T-helper 1 cell treated with Interleukin-12 subunit alpha and Interleukin-12 subunit beta and Interleukin-4 antibody, amounts not matched to agents 30 ng/mL and 1 ng/mL, for 36 hours (primary cell): Measurements from ENCODE around the gene ANTKMT. TPM values are rescaled to one million over a fixed set of nuclear protein-coding genes. Genes with fewer than 3 reads are reported as not detected.

Source experiments
- intact Hi-C: fragments of 100-400 bp; cut with micrococcal nuclease; formaldehyde crosslinking; loops from one replicate; pipeline ENCODE4 v1.15.1; 2024
- total RNA-seq: library from RNA; stranded (reverse); gene quantifications from 2 replicates; pipeline ENCODE4 v1.2.3, GENCODE V29; 2022

The ANTKMT gene
- total RNA-seq, 1 donor from 2014 or later, result 10.8 TPM

DNA sequence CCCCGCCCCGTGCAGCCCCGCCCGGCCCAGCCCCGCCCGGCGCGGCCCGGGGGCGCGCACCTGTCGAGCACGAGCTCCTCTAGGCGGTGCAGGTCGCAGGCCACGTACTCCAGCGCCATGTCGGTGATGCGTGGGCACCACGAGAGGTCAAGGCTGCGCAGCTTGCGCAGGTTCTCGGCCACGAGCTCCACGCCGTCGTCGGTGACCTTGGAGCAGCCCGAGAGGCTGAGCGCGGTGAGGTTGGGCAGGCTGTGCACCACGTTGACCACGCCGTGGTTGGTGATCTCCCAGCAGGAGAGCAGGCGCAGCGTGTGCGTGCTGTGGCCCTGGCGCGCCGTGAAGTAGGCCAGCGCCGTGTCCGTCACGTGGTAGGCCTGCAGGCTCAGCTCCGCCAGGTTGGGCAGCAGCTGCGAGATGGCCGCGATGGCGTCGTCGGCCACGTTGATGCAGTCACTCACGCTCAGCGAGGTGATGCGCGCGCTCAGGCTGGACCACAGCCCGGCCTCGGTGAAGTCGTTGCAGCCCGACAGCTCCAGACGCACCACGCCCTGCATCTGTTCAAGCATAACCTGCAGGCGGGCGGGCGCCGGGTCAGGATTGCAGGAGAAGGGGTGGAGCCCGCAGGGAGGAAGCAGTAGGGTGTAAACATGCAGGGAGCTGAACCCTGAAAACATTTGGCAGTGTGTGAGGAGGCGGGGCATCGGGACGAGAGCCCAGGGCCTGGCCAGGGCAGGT, 25.4 kb upstream of the ANTKMT start:
- intact Hi-C loops, result loop anchor here (1.0 kb wide), 1 partner anchor 11 kb away; the partner anchor contains the start of gene JMJD8

DNA sequence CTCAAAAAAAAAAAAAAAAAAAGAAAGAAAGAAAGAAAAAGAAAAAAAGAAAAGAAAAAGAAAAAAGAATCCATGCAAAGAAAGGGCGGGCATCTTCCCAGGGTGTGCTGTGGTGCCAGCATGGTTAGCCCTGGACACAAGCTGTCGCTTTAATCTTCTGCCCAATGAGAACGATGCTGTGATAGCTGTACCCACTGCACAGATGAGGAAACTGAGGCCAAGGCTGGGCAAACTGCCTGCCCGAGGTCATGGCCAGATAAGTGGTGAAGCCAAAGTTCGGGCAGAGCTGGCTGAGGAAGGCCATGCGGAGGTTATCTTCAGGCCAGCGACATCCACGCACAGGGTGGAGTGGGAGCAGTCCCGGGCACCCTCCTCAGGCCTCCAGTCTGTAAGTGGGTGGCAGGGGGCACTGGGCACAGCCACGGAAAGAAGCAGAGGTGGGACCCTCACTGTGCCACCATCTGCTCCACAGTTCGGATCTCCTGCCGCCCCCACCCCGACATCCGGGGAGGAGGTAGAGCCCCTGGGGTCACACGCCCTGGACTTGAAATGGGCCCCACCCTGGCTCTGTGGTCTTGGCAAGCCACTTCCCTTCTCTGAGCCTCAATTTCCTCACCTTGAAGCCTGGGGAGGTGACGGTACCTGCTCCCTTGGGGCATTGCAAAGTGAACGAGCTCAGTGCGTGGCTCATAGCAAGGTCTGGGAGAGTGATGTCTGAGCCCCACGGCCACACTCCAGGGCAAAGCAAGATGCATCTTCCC, 21.9 kb upstream of the ANTKMT start:
- intact Hi-C loops, result no loop called here

DNA sequence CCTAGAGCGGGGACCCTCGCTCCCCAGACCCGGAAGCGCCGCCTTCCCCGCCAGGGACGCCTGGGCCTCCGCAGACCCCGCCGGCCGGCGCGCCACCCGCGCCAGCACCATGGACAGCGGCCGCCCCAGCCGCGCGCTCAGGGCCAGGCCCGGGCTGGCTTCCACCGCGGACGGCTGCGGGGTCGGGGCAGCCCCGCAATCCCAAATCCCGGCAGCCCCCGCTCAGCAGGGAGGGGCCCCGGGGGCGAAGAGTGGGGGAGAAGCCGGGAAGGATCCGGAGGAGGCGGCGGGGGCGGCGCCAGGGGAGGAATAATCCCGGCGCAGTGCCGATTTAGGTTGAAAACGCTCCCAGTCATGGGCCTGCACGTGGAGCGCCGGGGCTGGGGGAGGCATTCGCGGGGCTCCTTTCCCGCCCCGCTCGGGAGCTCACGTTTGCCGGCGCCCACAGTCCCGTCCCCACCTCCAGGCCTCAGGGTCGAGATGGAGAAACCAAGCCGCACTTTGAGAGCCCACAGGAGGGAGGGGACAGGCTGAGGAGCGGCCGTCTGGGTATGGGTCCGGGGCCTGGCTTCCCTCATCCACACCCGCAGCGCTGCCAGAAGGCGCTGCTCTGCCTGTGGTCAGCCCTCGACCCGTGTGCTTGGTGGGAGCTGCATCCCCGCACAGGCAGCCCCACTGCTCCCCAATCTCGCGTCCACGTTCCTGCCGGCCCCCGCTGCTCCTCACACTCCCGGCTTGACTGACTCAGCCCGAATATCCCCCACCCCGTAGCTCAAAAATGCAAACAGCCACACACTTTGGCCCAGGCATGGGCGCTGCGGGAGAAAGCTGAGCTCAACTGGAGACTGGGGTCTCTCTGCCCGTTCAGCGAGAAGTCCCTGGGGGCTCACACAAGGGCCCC, 20.0 kb upstream of the ANTKMT start:
- intact Hi-C loops, result no loop called here

DNA sequence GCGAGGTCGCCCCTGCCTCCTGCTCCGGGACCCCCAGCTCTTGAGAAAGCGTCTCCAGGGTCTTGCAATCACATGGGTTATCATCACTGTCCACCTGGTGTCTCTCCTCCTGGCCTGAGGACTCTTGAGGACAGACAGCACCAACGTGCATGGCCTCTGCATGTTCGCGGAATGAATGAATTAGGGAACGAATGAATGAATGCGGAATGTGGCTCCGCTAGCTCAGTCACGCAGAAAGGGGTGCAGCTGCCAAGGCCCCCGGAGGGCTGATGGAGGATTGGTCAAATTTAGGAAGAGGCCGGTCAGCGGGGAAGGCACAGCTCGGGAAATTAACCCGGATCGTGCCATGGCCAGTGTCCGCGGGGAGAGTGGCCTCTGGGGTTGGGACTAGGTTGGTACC, 18.6 kb upstream of the ANTKMT start:
- intact Hi-C loops, result no loop called here

DNA sequence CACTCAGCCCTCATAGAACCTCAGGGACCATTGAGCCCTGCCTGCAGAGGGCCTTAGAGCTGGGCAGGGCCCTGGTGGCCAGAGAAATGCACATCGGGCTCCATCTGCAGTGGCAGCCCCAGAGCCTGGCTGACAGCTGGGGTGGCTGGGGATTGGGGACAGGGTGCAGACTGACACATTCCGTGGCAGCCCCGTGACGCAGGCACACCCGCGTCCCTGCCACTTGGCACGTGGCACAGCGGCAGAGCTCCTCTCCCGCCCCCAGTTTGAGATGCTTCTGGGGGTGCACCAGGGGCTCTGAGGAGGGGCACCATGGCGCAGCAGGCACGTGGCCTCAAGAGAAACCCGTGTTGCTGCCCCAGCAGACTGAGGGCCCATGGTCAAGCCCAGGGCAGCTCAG, 17.5 kb upstream of the ANTKMT start:
- intact Hi-C loops, result no loop called here

GRCh38 chr16:704047-704446, 16.9 kb upstream of the ANTKMT start:
- intact Hi-C loops, result no loop called here

GRCh38 chr16:704552-705380, 16.2 kb upstream of the ANTKMT start:
- intact Hi-C loops, result no loop called here

DNA sequence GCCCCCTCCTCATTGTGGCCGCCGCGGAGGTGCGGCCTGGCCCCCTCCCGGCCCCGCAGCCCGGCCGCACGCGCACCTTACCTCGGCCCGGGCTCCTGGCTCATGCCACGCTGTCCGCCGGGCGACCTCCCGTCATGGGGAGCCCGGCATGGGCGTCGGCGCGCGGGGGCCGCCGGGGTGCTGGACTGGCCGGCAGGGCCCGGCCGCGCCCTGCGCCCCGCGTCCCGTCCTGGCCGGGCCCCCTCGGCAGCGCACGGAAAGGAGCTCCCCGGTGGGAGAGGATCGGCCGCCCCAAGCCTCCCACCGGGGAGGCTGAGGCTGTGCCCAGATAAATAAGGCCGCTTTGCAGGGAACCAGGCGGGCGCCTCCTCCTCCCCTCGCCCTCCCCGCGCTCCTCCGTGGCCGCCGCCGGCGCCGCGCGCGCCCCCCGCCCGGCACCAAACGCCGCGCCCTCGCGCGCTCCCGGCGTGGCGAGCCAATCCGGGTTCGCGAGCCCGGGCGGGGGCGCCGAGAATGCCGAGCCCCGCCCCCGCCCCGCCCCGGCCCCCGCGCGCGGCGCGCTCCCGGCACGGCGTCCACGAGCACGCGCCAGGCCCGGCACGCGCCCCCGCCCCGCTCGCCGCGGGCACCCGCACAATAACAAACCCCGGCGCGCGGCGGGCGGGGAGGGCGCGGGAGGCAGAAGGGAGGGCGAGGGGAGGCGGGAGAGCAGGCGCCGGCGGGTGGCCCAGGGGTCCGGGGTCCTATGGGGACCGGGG, 15.3 kb upstream of the ANTKMT start, which contains the start of gene FBXL16:
FBXL16 (minus strand) TSS at position 371 of the 758 bp plus-strand sequence. CDS start 8,396 bp downstream, outside the sequence.
- intact Hi-C loops, result no loop called here

GRCh38 chr16:706189-707061, 14.5 kb upstream of the ANTKMT start:
- intact Hi-C loops, result no loop called here

DNA sequence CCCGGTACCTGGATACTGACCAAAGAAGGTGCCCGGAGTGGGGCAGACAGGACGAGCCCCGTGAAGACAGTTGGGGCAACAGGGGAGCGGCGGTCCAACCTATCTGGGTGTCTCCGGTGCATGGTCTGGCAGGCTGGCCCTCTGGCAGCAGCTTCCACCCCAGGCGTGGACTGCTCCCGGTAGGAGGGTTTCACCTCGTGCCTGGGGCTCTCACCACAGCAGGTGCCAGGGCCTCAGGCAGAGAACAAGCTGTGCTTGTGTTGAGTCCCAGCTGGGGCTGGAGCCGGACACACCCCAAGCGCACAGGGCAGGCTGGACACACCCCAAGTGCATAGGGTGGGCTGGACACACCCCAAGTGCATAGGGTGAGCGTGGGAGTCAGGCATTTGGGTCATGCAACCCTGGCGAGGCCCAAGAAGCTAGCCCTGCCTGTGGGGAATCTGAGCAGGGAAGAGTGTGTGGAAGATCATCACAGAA, 13.8 kb upstream of the ANTKMT start:
- intact Hi-C loops, result no loop called here

- intact Hi-C loops, result no loop called here
Observed at GRCh38 chr16:708019-708418, 12.9 kb upstream of the ANTKMT start.

DNA sequence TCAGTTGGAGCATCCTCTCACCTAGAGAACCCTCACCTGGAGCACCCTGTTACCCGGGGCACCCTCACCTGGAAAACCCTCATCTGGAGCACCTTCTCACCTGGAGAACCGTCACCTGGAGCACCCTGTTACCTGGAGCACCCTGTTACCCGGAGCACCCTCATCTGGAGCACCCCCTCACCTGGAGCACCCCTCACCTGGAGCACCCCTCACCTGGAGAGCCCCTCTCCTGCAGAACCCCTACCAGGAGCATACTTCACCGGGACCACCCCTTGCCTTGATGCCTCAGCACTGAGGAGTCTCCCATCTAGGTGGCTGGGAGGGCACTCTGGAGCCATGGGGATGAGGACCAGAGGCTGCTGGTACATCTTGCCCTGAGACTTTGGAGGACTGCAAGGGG, 12.0 kb upstream of the ANTKMT start:
- intact Hi-C loops, result no loop called here

DNA sequence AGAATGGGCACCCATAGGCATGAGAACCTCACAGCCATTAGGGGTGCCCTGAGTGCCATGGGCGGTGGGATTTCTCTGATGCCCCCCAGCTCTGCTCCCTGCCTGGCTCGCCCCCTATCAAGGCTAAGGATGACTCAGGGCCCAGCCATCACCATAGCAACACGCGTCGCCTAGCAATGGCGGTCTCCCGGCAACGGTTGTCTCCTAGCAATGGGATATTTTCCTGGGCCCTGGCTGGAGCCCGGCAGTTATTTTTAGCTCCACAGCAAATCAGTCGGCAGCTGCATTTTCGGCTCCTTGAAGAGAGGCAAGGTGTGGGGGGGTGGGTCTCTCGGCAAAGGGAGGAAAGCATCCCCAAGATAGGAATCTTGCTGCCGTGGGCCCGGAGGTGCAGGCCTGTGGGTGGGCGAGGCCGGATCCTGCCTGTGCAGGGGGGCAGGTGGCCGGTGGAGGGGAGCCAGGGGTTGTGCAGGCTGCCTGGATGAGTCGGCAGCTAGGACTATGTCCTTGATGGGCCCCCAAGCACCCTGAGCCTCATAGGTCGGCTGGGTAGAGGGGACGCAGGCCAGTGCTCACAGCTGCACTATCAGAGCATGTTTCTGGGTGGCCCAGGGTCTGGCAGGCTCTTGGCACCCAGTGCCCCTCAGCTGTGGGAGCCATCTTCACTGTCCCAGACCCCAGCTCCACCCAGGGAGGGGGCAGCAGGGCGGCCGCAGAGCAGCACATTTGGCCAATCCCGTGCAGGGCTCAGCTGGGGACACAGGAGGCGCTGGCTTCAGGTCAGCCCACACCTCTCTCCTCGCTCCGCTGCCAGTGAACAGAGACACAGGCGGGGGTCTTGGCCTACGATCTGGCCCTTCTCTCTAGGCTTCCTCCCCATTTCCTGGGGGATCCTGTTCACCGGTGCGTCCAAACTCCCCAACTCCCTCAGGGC, 11.1 kb upstream of the ANTKMT start:
- intact Hi-C loops, result loop anchor here (5.0 kb wide), 1 partner anchor 347 kb away; no protein-coding TSS in a partner anchor

- intact Hi-C loops, result loop anchor here (1.0 to 5.0 kb wide), 3 partner anchors 23 to 347 kb away; no protein-coding TSS in a partner anchor
Observed at GRCh38 chr16:710500-711075, 10.4 kb upstream of the ANTKMT start.

DNA sequence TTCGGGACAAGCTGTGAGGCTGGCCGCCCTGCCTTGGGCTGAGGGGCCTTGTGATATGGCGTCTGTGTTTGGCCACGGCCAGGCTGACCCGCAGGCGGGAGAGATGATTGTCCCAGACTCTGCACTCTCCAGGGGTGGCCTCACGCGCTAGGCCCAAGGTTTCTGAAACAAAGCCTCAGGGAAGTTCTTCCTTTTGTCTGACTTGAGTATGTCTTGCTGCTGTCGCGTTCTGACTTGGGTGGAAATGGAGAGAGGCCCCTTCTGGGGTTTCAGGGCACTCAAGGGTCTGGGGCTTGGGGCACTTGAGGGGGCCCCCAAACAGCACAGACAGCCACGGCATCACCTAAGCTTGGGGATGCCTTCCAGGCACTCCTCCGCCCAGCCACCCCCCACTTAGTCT, 9.9 kb upstream of the ANTKMT start:
- intact Hi-C loops, result loop anchor here (1.0 to 5.0 kb wide), 3 partner anchors 22 to 346 kb away; no protein-coding TSS in a partner anchor

DNA sequence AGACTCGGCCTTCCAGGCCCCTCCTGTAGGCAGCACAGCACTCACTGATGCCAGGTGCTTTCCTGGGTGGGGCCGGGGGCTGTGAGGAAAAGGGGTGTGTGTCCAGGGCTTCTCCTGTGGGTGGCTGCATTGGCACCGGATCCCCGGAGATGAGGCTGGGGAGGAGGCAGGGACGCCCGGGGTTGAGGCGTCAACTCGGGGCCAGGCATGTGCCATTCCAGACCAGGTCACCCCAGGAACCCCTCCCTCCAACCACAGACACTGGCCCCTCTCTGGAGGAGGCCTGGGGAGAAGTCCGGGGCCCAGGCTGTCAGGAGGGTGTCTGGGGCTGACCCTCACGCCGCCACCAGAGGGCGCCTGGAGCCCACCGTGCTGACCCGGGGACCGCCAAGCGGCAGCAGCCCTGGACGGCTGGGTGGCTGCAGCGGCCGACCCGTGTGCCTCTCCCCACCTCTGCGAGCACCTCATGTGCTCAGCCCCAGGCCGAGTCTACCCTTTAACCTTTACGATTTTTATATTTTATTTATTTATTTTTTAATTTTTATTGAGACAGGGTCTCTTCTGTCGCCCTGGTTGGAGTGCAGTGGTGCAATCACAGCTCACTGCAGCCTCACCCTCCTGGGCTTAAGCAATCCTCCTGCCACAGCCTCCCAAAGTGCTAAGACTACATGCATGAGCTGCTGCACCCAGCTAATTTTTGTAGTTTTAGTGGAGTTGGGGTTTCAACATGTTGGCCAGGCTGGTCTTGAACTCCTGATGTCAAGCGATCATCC, 9.2 kb upstream of the ANTKMT start:
- intact Hi-C loops, result loop anchor here (1.0 to 5.0 kb wide), 4 partner anchors 22 to 391 kb away; no protein-coding TSS in a partner anchor
